Fibroblast of lung (primary cell): ENCODE measurements around the gene GSN.

ENCODE experiments used
- EZH2 ChIP-seq: IDR thresholded peaks from 2 replicates; pipeline ENCODE4 v1.5.1; 2012; ENCODE audit warnings: low read length, control low read depth, mild to moderate bottlenecking; ENCODE audit errors: missing control alignments
- TF ChIP-seq, protein P1 (sequence below), 2 donors: IDR thresholded peaks in 1 of 2; conservative IDR thresholded peaks in 1 of 2; 1 replicate in 1 of 2; 2 replicates in 1 of 2; pipeline ENCODE4 v1.5.1; 2011 to 2012; ENCODE audit warnings: low read length in 2 of 2, control low read depth in 1 of 2, inconsistent platforms in 1 of 2, low read depth in 1 of 2, mild to moderate bottlenecking in 1 of 2

- TF ChIP-seq, protein P1, sequence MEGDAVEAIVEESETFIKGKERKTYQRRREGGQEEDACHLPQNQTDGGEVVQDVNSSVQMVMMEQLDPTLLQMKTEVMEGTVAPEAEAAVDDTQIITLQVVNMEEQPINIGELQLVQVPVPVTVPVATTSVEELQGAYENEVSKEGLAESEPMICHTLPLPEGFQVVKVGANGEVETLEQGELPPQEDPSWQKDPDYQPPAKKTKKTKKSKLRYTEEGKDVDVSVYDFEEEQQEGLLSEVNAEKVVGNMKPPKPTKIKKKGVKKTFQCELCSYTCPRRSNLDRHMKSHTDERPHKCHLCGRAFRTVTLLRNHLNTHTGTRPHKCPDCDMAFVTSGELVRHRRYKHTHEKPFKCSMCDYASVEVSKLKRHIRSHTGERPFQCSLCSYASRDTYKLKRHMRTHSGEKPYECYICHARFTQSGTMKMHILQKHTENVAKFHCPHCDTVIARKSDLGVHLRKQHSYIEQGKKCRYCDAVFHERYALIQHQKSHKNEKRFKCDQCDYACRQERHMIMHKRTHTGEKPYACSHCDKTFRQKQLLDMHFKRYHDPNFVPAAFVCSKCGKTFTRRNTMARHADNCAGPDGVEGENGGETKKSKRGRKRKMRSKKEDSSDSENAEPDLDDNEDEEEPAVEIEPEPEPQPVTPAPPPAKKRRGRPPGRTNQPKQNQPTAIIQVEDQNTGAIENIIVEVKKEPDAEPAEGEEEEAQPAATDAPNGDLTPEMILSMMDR (conservative IDR thresholded peaks at IDR 0.05 in 1 of 2, IDR thresholded peaks at IDR 0.05 in 1 of 2; ENCODE audit: low read depth in 1 of 2, low read length in 2 of 2) = no peak
- no peak for TF ChIP-seq EZH2
Measured at GRCh38 chr9:121316852-121317373, 49.0 kb downstream of the GSN start.
